ENCODE measurements around the gene C2.
"Not testable (repeated sequence)": the region's sequence is repeated elsewhere in the genome, so short reads cannot be mapped to it uniquely, and the experiment has no call there.

Gene C2

GRCh38 chr6:31899215-31899614 is 28.3 kb upstream of the C2 start:
- no peak for DNase-seq

- no peak for DNase-seq
Measured at GRCh38 chr6:31899882-31900722, 27.4 kb upstream of the C2 start.

GRCh38 chr6:31900917-31901414 is 26.6 kb upstream of the C2 start:
- DNase-seq, result no peak

DNA sequence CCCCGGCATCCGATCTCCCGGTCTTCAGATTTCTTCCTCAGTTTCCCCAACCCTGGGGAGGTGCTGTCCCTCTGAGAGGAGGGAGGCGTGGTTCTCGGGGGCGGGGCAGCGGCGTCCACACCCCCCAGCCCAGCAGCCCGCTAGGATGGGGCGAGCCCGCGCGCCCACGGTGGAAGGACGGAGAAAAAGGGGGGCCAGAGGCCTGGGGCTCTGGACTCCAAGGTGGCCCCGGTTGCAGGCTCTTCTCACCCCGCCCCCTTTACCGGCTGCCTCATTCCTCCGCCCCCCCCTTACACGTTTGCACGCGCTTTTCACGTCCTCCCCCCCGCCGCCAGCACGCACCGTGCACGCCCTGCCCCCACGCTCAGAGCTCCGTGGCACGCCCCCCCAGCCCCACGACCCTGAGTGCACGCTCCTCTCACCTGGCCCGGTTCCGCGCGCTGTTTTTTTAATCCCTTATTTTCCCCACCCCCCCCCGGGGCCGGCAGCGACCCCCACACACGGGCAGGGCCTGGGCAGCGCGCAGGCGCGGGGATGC is 26.0 kb upstream of the C2 start:
- DNase-seq, result peak; percentile 71

GRCh38 chr6:31901953-31902643 is 25.4 kb upstream of the C2 start, which contains the start of gene ZBTB12:
ZBTB12 (minus strand) TSS chr6:31902086; CDS start chr6:31901305, 781 bp downstream.
- DNase-seq, result peak; percentile 86

GRCh38 chr6:31903957-31904356 is 23.6 kb upstream of the C2 start:
- no peak for DNase-seq

DNA sequence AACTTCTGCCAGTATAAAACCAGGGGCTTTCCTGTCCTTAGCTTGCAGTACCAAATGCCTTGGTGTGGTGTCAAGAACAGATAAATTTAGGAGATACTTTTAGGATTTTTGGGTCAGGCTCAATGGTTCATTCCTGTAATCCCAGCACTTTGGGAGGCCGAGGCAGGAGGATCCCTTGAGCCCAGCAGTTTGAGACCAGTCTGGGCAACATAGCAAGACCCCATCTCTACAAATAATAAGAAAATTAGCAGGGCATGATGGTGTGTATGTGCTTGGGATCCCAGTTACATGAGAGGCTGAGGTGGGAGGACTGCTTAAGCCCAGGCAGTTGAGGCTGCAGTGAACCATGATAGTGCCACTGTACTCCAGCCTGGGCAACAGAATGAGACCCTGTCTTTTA is 22.5 kb upstream of the C2 start:
- DNase-seq, result no peak

DNA sequence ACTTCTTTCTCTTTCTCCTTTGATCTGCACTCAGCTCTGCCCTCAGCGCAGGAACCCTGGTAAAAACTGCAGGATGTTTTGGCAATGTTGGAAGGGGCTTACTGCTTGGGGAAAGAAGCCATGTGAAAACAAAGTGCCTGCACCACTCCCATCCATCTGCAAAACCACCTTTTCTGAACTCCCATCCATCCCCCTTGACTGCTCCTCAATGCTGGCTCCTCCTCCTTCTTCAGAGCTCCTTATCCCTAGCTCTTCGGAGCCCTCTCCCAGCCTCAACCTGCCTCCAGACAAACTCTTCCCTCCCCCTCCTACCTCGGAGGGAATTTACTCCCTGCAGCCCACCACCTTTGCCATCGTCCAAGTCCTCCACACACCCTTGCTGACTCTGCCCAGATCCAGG is 21.4 kb upstream of the C2 start:
- DNase-seq, result no peak

DNA sequence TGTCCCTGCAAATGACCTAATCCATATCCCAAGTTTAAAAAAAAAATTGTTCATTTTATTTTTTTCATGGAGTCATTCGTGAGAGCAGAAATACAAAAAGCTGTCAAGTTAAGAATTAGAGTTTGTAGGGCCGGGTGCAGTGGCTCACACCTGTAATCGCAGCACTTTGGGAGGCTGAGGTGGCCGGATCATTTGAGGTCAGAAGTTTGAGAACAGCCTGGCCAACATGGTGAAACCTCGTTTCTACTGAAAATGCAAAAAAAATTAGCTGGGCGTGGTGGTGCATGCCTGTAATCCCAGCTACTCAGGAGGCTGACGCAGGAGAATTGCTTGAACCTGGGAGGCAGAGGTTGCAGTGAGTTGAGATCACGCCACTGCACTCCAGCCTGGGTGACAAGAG is 20.8 kb upstream of the C2 start:
- not testable (repeated sequence) for DNase-seq

GRCh38 chr6:31907158-31907813 is 20.2 kb upstream of the C2 start:
- DNase-seq, result no peak

GRCh38 chr6:31908255-31908654 is 19.3 kb upstream of the C2 start:
- not testable (repeated sequence) for DNase-seq

DNA sequence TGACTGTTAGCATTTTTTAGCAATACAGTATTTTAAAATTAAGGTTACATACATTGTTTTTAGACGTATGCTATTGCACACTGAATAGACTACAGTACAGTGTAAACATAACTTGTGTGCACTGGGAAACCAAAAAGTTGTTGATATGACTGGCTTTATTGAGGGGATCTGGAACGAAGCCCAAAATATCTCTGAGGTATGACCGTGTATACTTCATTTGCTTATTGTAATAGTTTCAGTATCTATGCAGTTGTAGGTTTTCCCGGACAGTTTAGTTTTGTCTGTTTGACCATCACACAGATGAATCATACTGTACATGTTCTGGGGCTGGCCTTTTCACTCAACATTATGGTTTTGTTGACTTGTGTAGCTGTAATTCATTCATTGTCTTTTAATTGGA is 18.7 kb upstream of the C2 start:
- DNase-seq, result no peak

DNA sequence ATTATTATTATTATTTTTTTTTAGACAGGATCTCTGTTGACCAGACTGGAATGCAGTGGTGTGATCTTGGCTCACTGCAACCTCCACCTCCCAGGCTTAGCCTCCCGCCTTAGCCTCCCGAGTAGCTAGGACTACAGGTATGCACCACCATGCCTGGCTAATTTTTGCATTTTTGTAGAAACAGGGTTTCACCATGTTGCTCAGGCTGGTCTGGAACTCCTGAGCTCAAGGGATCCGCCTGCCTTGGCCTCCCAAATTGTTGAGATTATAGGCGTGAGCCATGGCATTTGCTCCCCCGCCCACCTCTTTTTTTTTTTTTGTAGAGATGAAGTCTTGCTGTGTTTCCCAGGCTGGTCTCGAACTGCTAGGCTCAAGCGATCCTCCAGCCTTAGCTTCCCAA is 18.2 kb upstream of the C2 start:
- not testable (repeated sequence) for DNase-seq

DNA sequence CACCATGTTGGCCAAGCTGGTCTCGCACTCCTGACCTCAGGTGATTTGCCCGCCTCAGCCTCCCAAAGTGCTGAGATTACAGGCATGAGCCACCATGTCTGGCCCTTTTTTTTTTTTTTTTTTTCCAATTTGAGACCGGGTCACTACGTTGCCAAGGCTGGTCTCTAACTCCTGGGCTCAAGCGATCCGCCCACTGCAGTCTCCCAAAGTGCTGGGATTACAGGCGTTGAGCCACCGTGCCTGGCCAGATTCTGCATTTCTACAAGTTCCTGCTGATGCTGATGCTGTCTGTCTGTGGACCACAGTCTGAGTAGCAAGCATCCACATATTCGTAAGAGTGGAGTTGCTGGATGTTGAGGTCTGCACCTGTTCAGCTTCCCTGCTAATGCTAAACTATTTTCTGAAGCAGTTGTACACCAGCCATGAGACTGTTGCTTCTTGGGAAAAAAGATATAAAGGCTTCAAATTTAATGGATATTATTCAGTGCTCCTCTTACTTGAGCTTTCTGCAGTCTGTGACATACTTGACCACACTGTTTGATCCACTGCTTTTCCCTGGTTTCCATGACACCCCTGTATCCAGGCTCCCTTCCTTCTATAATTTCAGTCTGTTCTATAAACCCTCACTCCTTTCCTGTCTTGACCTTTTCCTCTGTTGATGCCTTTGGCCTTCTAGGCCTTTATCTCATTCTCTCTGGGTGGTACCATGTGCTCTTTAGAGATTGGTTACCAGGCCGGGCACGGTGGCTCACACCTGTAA is 15.5 kb upstream of the C2 start:
- no peak for DNase-seq

- no peak for DNase-seq
Measured at GRCh38 chr6:31915351-31915750, 12.2 kb upstream of the C2 start.

DNA sequence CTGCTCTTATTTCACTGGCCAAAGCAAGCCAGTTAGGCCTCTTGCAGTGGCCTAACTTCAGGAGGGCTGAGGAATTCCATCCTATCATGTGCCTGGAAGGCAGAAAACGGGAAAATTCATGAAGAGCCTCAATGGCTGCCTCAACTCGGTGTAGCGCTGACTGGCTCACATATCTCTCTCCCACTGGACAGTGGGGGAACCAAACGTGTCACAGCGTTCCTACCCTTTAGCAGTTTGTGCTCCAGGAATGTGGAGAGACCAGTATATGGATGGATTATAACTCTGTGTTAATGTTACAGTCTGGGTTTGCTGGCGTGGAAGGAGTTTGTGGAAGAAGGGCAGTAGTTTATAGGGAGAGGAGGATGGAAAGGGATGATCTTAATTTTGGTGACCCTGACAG is 11.8 kb upstream of the C2 start:
- no peak for DNase-seq

DNA sequence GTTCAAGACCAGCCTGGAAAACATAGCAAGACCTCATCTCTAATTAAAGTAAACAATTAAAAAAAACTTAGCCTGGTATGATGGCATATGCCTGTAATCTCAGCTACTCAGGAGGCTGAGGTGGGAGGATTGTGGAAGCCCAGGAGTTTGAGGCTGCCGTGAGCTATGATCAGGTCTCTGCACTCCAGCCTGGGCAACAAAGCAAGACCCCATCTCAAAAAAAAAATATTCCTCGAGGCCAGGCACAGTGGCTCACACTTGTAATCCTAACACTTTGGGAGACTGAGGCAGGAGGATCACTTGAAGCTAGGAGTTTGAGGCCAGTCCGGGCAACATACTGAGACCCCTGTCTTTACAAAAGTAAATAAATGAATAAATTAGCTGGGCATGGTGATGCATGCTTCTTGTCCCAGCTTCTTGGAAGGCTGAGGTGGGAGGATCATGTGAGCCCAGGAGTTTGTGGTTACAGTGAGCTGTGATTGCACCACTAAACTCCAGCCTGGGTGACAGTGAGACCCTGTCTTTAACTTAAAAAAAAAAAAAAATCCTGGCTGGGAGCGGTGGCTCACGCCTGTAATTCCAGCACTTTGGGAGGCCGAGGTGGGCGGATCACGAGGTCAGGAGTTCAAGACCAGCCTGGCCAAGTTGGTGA is 9.3 kb upstream of the C2 start:
- DNase-seq, result no peak

GRCh38 chr6:31919624-31920303 is 7.8 kb upstream of the C2 start:
- no peak for DNase-seq

DNA sequence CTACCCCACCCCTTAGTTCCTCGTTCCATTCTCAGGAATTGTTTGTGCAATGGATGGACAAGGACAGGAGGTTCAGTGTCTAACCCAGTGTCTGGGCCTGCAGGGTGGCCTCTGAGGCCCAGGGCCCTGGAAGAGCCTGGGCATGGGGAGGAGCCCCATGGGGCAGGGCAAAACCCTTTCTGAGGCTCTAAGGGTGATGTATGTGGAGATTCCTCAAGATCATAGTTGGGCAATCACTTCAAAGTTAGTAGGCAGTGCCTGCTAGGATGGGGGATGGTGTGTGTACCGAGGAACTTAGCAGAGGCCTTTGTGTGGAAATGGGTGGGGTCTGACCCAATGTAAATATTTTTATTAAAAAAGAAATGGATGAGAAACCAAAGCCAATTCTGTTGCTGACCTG is 6.7 kb upstream of the C2 start:
- DNase-seq, result no peak

DNA sequence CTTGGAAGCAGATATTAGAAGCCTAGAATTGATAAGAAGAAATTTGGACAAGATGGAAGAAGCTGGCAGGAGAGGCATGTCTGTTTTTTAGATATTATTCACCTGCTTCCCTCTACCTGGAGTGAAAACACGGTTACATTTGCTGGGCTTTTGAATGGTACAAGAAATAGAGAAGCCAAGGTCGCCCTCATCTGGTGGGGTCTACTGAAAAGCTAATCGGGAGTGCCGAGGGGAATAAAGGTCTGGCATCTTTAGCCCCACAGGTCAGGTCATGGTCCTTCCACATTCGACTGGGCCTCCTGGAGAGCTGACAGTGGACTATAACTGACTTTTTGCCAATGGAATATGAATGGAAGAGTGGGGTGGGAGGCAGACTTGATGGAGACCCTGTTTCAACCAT is 4.6 kb upstream of the C2 start:
- DNase-seq, result peak; percentile 15
